ENCODE results near the gene DAPK2.

GRCh38 chr15:64051093-64051402 is 4.8 kb upstream of the DAPK2 start:
- TF ChIP-seq, protein P1, sequence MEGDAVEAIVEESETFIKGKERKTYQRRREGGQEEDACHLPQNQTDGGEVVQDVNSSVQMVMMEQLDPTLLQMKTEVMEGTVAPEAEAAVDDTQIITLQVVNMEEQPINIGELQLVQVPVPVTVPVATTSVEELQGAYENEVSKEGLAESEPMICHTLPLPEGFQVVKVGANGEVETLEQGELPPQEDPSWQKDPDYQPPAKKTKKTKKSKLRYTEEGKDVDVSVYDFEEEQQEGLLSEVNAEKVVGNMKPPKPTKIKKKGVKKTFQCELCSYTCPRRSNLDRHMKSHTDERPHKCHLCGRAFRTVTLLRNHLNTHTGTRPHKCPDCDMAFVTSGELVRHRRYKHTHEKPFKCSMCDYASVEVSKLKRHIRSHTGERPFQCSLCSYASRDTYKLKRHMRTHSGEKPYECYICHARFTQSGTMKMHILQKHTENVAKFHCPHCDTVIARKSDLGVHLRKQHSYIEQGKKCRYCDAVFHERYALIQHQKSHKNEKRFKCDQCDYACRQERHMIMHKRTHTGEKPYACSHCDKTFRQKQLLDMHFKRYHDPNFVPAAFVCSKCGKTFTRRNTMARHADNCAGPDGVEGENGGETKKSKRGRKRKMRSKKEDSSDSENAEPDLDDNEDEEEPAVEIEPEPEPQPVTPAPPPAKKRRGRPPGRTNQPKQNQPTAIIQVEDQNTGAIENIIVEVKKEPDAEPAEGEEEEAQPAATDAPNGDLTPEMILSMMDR (conservative IDR thresholded peaks at IDR 0.05; ENCODE audit: low read length), result no peak
- no peak for TF ChIP-seq EZH2phosphoT487 (IDR thresholded peaks at IDR 0.05; ENCODE audit: borderline replicate concordance)

Data from Loucy (cell line).